Amniotic epithelial cell (primary cell): ENCODE measurements around the gene SMC3.
"Not testable (repeated sequence)": the region's sequence is repeated elsewhere in the genome, so short reads cannot be mapped to it uniquely, and the experiment has no call there.

ENCODE experiments used
- DNase-seq: peaks from one replicate; pipeline ENCODE4 v3.0.0-alpha.2; 2010; ENCODE audit warnings: low read depth

SMC3 gene

GRCh38 chr10:110577056-110577455, 9.6 kb downstream of the SMC3 start:
- DNase-seq = no peak

- DNase-seq = no peak
These were observed 16.5 kb downstream of the SMC3 start for GRCh38 chr10:110584006-110584405.

GRCh38 chr10:110591760-110592159, 24.3 kb downstream of the SMC3 start:
- DNase-seq = no peak

GRCh38 chr10:110597476-110597875, 30.0 kb downstream of the SMC3 start:
- DNase-seq = no peak

- DNase-seq = peak; percentile 59
These were observed 33.1 kb downstream of the SMC3 start for GRCh38 chr10:110600487-110601101.

GRCh38 chr10:110601581-110601980, 34.1 kb downstream of the SMC3 start:
- DNase-seq = no peak

GRCh38 chr10:110608087-110608486, 40.6 kb downstream of the SMC3 start:
- no peak for DNase-seq

GRCh38 chr10:110609605-110610004, 42.1 kb downstream of the SMC3 start:
- no peak for DNase-seq

GRCh38 chr10:110610308-110610774, 42.8 kb downstream of the SMC3 start:
- peak; percentile 46 for DNase-seq

- not testable (repeated sequence) for DNase-seq
These were observed 43.3 kb downstream of the SMC3 start for GRCh38 chr10:110610781-110611180.

GRCh38 chr10:110612087-110612486, 44.6 kb downstream of the SMC3 start:
- DNase-seq = no peak

GRCh38 chr10:110612629-110613028, 45.1 kb downstream of the SMC3 start:
- DNase-seq = no peak

- DNase-seq = no peak
These were observed 46.0 kb downstream of the SMC3 start for GRCh38 chr10:110613341-110613995.

GRCh38 chr10:110613996-110614495, 46.6 kb downstream of the SMC3 start:
- DNase-seq = no peak

GRCh38 chr10:110615057-110615747, 47.7 kb downstream of the SMC3 start:
- no peak for DNase-seq

GRCh38 chr10:110616493-110617033, 49.1 kb downstream of the SMC3 start:
- no peak for DNase-seq

- no peak for DNase-seq
These were observed 50.1 kb downstream of the SMC3 start for GRCh38 chr10:110617425-110618229.

GRCh38 chr10:110618230-110618610, 50.7 kb downstream of the SMC3 start:
- DNase-seq = no peak

- DNase-seq = no peak
These were observed 52.3 kb downstream of the SMC3 start for GRCh38 chr10:110619514-110620397.

- DNase-seq = no peak
These were observed 52.9 kb downstream of the SMC3 start for GRCh38 chr10:110620398-110620719.

GRCh38 chr10:110623316-110623715, 55.8 kb downstream of the SMC3 start:
- not testable (repeated sequence) for DNase-seq
